ENCODE data around the gene BRPF3.

GRCh38 chr6:36171573-36171972 is 25.0 kb upstream of the BRPF3 start:
- TF ChIP-seq CTCF (IDR thresholded peaks at IDR 0.05) (no peak), SP1 (CRISPR knock-in tag; conservative IDR thresholded peaks at IDR 0.05) (no peak), NR2C2 (CRISPR knock-in tag; IDR thresholded peaks at IDR 0.05) (no peak), PRDM15 (CRISPR knock-in tag; IDR thresholded peaks at IDR 0.05) (no peak), ETV6 (CRISPR knock-in tag; IDR thresholded peaks at IDR 0.05) (no peak), ZBTB21 (CRISPR knock-in tag; IDR thresholded peaks at IDR 0.05; ENCODE audit: borderline replicate concordance) (no peak), MAX (CRISPR knock-in tag; IDR thresholded peaks at IDR 0.05) (no peak), E2F5 (CRISPR knock-in tag; IDR thresholded peaks at IDR 0.05) (no peak)

All from WTC11 (cell line).